ENCODE data around the gene SLC30A9. TPM values are rescaled to one million over a fixed set of nuclear protein-coding genes. Genes with fewer than 3 reads are reported as not detected.

SLC30A9 gene
- total and polyA plus RNA-seq, 10 of the 15 experiments (the other 5 are each of a cell fraction or from before 2014, with no cell fraction given): 12.1 to 75.9 (median 46.6) TPM

- FAIRE-seq (no peak), ATAC-seq (no peak), DNase-seq (ENCODE audit: low read depth, low spot score) (no peak)
- 97% methylated on average over 4 of the region's 4 CpGs for WGBS (ENCODE audit: insufficient coverage, insufficient replicate concordance, low lambda C conversion rate, missing lambda C conversion rate)
- H2AFZ ChIP-seq (ENCODE audit: control insufficient read depth, low read depth, low read length): no peak overlapping the region
- no peak overlapping the region for H3K4me3 ChIP-seq
- H4K20me1 ChIP-seq (ENCODE audit: control insufficient read depth, insufficient read depth): no peaks in the 10 kb centered on the region
- H3K36me3 ChIP-seq (ENCODE audit: control insufficient read depth in 2 of 2, insufficient read depth in 2 of 2, low read length in 1 of 2): no peaks in the 10 kb centered on the region; a peak in 1 of 4 replicates
- no peaks in the 10 kb centered on the region for H3K79me2 ChIP-seq (ENCODE audit: control insufficient read depth, insufficient read depth, low read length)
- no peaks in the 10 kb centered on the region for H3K4me1 ChIP-seq (ENCODE audit: control insufficient read depth, insufficient read depth, low read length)
- H3K4me2 ChIP-seq (ENCODE audit: control insufficient read depth, insufficient read depth): no peak overlapping the region
- no peak overlapping the region for H3K27ac ChIP-seq (ENCODE audit: control insufficient read depth, insufficient read depth)
- H3K27me3 ChIP-seq (replicated peaks in 1 of 2; ENCODE audit: control insufficient read depth in 2 of 2, insufficient read depth in 2 of 2, low read length in 1 of 2): no peaks in the 10 kb centered on the region
- no peak overlapping the region for H3K9ac ChIP-seq (ENCODE audit: control insufficient read depth, insufficient read depth, low read length)
- no TSS peak for BruUV-seq (replicated peaks)
- SMC1A ChIA-PET (ENCODE audit: uncharacterized antibody, unreplicated experiment): no interaction called here
- RAD21 ChIA-PET (ENCODE audit: unreplicated experiment): no interaction called here
- intact Hi-C loops (cut with micrococcal nuclease; ENCODE audit: unreplicated experiment): no loop called here
- no peaks in the 10 kb centered on the region for H3K9me3 ChIP-seq (replicated peaks; ENCODE audit: control insufficient read depth, insufficient read depth, low read length)
- CTCF ChIA-PET: no interaction called here
- POLR2A ChIA-PET: interaction anchor here (0.9 to 1.5 kb wide), 2 partner anchors 9 to 87 kb away, joined by 3 to 4 read pairs; no protein-coding TSS in a partner anchor
- TF ChIP-seq IKZF2 (IDR thresholded peaks at IDR 0.05) (no peak), ZNF207 (IDR thresholded peaks at IDR 0.05; ENCODE audit: borderline replicate concordance) (no peak)
- in situ Hi-C loops (cut with MboI): no loop called here
These were observed 80.1 kb downstream of the SLC30A9 start for GRCh38 chr4:42070463-42070862.

GRCh38 chr4:42074294-42074693 is 84.0 kb downstream of the SLC30A9 start:
- H3K79me2 ChIP-seq (ENCODE audit: control insufficient read depth, insufficient read depth, low read length): no peaks in the 10 kb centered on the region
- ATAC-seq (no peak), DNase-seq (ENCODE audit: low read depth, low spot score) (no peak), FAIRE-seq (no peak)
- H4K20me1 ChIP-seq (ENCODE audit: control insufficient read depth, insufficient read depth): no peaks in the 10 kb centered on the region
- H3K27ac ChIP-seq (ENCODE audit: control insufficient read depth, insufficient read depth): no peak overlapping the region
- no peaks in the 10 kb centered on the region for H3K4me1 ChIP-seq (ENCODE audit: control insufficient read depth, insufficient read depth, low read length)
- no peak overlapping the region for H3K9ac ChIP-seq (ENCODE audit: control insufficient read depth, insufficient read depth, low read length)
- intact Hi-C loops (cut with micrococcal nuclease; ENCODE audit: unreplicated experiment) (no loop called here), in situ Hi-C loops (cut with MboI) (no loop called here)
- H3K27me3 ChIP-seq (replicated peaks in 1 of 2; ENCODE audit: control insufficient read depth in 2 of 2, insufficient read depth in 2 of 2, low read length in 1 of 2): no peaks in the 10 kb centered on the region
- no peaks in the 10 kb centered on the region for H3K9me3 ChIP-seq (replicated peaks; ENCODE audit: control insufficient read depth, insufficient read depth, low read length)
- H3K36me3 ChIP-seq (ENCODE audit: control insufficient read depth in 2 of 2, insufficient read depth in 2 of 2, low read length in 1 of 2): no peaks in the 10 kb centered on the region; a peak in 1 of 4 replicates
- WGBS (ENCODE audit: insufficient coverage, insufficient replicate concordance, low lambda C conversion rate, missing lambda C conversion rate): 93% methylated on average over 1 of the region's 1 CpG
- POLR2A ChIA-PET: no interaction called here
- no peak overlapping the region for H3K4me3 ChIP-seq
- SMC1A ChIA-PET (ENCODE audit: uncharacterized antibody, unreplicated experiment): no interaction called here
- no TSS peak for BruUV-seq (replicated peaks)
- CTCF ChIA-PET: interaction anchor here (0.7 to 1.1 kb wide), 3 partner anchors 117 to 874 kb away, joined by 3 to 4 read pairs (median 3); no protein-coding TSS in a partner anchor
- no peak overlapping the region for H2AFZ ChIP-seq (ENCODE audit: control insufficient read depth, low read depth, low read length)
- no peak overlapping the region for H3K4me2 ChIP-seq (ENCODE audit: control insufficient read depth, insufficient read depth)
- RAD21 ChIA-PET (ENCODE audit: unreplicated experiment): interaction anchor here (1.3 kb wide), 1 partner anchor 111 kb away, joined by 3 read pairs; no protein-coding TSS in a partner anchor
- no peak for TF ChIP-seq POU2F2 (IDR thresholded peaks at IDR 0.05; ENCODE audit: borderline replicate concordance, low read depth, low read length)
- TF ChIP-seq STAT1 (conservative IDR thresholded peaks at IDR 0.05): no peak
- no peak for TF ChIP-seq NR2C2 (IDR thresholded peaks at IDR 0.05; ENCODE audit: borderline replicate concordance, control insufficient read depth, insufficient read length, low read depth)
- no peak for TF ChIP-seq SMAD5 (IDR thresholded peaks at IDR 0.05; ENCODE audit: low read depth)
- no peak for TF ChIP-seq MYC (IDR thresholded peaks at IDR 0.05; ENCODE audit: insufficient read depth, insufficient read length, insufficient replicate concordance, low read length, severe bottlenecking)
- TF ChIP-seq DPF2 (IDR thresholded peaks at IDR 0.05): no peak
- TF ChIP-seq BCL3 (IDR thresholded peaks at IDR 0.05; ENCODE audit: borderline replicate concordance, insufficient read depth, low read depth, low read length, poor library complexity, severe bottlenecking): no peak
- TF ChIP-seq LARP7 (IDR thresholded peaks at IDR 0.05): no peak
- TF ChIP-seq IKZF1 (conservative IDR thresholded peaks at IDR 0.05): no peak
- no peak for TF ChIP-seq PAX5 (IDR thresholded peaks at IDR 0.05; ENCODE audit: borderline replicate concordance, low read depth, low read length)
- TF ChIP-seq RELB (IDR thresholded peaks at IDR 0.05; ENCODE audit: low read depth): no peak
- TF ChIP-seq NRF1 (conservative IDR thresholded peaks at IDR 0.05; ENCODE audit: low read depth, low read length): no peak
- no peak for TF ChIP-seq MTA2 (IDR thresholded peaks at IDR 0.05; ENCODE audit: low read depth)
